ENCODE results near the gene GRP.

- TF ChIP-seq CTCF (IDR thresholded peaks at IDR 0.05) (no peak), POLR2A (IDR thresholded peaks at IDR 0.05) (no peak)
These were observed 47.7 kb downstream of the GRP start for GRCh38 chr18:59267503-59268126.
